Smooth muscle cell (in vitro differentiated cells): ENCODE data around the gene WNT9A. TPM values are rescaled to one million over a fixed set of nuclear protein-coding genes. Genes with fewer than 3 reads are reported as not detected.

Experiments used
- DNase-seq: peaks from one replicate; lab custom pipeline; 2025; ENCODE audit not compliant: unreplicated experiment; lab: John Stamatoyannopoulos, UW
- H2AFZ ChIP-seq: fragments of 200-600 bp; sonication (generic); 2 replicates; pipeline ENCODE4 v1.6.0; 2016; ENCODE audit warnings: antibody characterized with exemption, low read depth, mild to moderate bottlenecking
- H3F3A ChIP-seq: fragments of 200-600 bp; sonication (generic); 2 replicates; pipeline ENCODE4 v1.6.0; 2017; ENCODE audit warnings: antibody characterized with exemption, low read depth
- H3K27ac ChIP-seq: fragments of 200-600 bp; sonication (generic); 2 replicates; pipeline ENCODE4 v1.5.1; 2016; ENCODE audit warnings: low read depth, mild to moderate bottlenecking
- H3K27me3 ChIP-seq: fragments of 200-600 bp; sonication (generic); 2 replicates; pipeline ENCODE4 v1.6.1; 2016; ENCODE audit warnings: low read depth, mild to moderate bottlenecking
- H3K36me3 ChIP-seq: fragments of 200-600 bp; sonication (generic); 2 replicates; pipeline ENCODE4 v1.5.1; 2016; ENCODE audit warnings: low read depth
- H3K4me1 ChIP-seq: fragments of 200-600 bp; sonication (generic); 2 replicates; pipeline ENCODE4 v1.5.1; 2016; ENCODE audit warnings: low read depth
- H3K4me2 ChIP-seq: fragments of 200-600 bp; sonication (generic); 2 replicates; pipeline ENCODE4 v1.6.0; 2016; ENCODE audit warnings: mild to moderate bottlenecking
- H3K4me3 ChIP-seq: fragments of 200-600 bp; sonication (generic); 2 replicates; pipeline ENCODE4 v1.5.1; 2016; ENCODE audit warnings: mild to moderate bottlenecking
- H3K79me2 ChIP-seq: fragments of 200-600 bp; sonication (generic); 2 replicates; pipeline ENCODE4 v1.6.0; 2016; ENCODE audit warnings: low read depth, mild to moderate bottlenecking
- H3K9ac ChIP-seq: fragments of 200-600 bp; sonication (generic); 2 replicates; pipeline ENCODE4 v1.6.0; 2016; ENCODE audit warnings: low read depth
- H3K9me3 ChIP-seq: fragments of 200-600 bp; sonication (generic); replicated peaks from 2 replicates; pipeline ENCODE4 v1.5.1; 2016; ENCODE audit warnings: low read depth
- H4K20me1 ChIP-seq: fragments of 200-600 bp; sonication (generic); 2 replicates; pipeline ENCODE4 v1.6.0; 2016; ENCODE audit warnings: low read depth
- WGBS: methylation state at CpG from one replicate; pipeline ENCODE4 v1.1.7; 2016; ENCODE audit warnings: low lambda C conversion rate; 5-methylcytosine and 5-hydroxymethylcytosine counted together
- polyA plus RNA-seq: library from polyadenylated mRNA; unstranded; fragments of >200 nt; fragmentation: Nextera tagmentation; extraction: Ambion mirVana; gene quantifications from 2 replicates; pipeline ENCODE4 v1.2.1, GENCODE V29; 2016
- total RNA-seq: library from RNA; depleted of rRNA; stranded (reverse); fragments of >200 nt; gene quantifications from 2 replicates; pipeline ENCODE4 v1.2.3, GENCODE V29; 2014
- TF ChIP-seq, protein P1 (sequence below): fragments of 200-600 bp; sonication (generic); IDR thresholded peaks from 2 replicates; pipeline ENCODE4 v1.5.1; 2017; ENCODE audit warnings: borderline replicate concordance, mild to moderate bottlenecking, antibody characterized with exemption; ENCODE audit not compliant: insufficient read depth, poor library complexity, severe bottlenecking

Gene WNT9A
- total and polyA plus RNA-seq, 2 experiments from 2014 or later = 0.03 to 2.6 TPM

DNA sequence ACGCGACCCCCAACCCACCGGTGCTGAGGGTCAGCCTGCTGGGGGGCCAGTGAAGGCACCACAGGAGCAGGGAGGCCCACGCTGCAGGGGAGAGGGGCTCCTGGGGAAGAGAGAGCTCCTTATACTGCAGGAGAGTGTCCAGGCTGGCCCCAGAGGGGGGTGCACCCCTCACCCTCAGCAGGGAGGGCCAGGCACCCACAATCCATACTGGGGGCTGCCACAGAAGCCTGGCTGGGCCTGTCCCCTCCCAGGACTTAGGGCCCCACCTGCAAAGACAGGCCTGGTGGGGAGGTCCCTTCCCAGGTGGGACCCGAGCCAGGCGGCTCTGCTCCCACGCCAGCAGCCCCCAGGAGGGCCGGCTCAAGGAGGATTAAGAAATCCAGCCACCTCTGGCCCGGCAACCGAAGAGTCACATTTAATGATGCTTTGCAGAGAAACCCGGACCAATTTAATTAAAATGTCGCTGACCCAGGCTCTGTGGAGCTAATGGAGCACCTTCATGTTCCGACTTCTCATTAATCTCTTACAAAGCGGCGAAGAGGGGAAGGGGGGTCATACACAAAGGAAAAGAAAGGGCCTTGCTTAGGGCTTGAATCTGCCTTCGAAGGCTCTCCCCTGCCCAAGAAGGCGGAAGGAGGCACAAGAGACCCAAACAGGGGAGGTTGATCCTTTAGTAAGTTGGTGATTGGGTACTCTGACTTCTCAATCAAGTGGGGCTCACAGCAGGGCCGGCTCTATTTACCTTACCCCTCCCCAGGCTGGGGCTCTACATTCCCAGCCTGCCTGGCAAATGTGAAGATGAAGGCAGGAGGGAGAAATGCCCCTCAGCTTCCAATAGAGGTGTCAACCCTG is 25.0 kb downstream of the WNT9A start:
- no peak for DNase-seq
- Histone ChIP-seq H3K4me2 (no peak overlapping the region), H3K79me2 (no peaks in the 10 kb centered on the region), H4K20me1 (no peaks in the 10 kb centered on the region), H2AFZ (no peak overlapping the region), H3K27me3 (no peaks in the 10 kb centered on the region), H3K9me3 (no peaks in the 10 kb centered on the region), H3K27ac (no peak overlapping the region), H3K4me3 (no peak overlapping the region), H3K9ac (no peak overlapping the region), H3K4me1 (peaks cover 13% of the 10 kb centered on the region), H3K36me3 (no peaks in the 10 kb centered on the region), H3F3A (no peaks in the 10 kb centered on the region)
- TF ChIP-seq, protein P1, sequence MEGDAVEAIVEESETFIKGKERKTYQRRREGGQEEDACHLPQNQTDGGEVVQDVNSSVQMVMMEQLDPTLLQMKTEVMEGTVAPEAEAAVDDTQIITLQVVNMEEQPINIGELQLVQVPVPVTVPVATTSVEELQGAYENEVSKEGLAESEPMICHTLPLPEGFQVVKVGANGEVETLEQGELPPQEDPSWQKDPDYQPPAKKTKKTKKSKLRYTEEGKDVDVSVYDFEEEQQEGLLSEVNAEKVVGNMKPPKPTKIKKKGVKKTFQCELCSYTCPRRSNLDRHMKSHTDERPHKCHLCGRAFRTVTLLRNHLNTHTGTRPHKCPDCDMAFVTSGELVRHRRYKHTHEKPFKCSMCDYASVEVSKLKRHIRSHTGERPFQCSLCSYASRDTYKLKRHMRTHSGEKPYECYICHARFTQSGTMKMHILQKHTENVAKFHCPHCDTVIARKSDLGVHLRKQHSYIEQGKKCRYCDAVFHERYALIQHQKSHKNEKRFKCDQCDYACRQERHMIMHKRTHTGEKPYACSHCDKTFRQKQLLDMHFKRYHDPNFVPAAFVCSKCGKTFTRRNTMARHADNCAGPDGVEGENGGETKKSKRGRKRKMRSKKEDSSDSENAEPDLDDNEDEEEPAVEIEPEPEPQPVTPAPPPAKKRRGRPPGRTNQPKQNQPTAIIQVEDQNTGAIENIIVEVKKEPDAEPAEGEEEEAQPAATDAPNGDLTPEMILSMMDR = no peak
- 90% methylated on average over 18 of the region's 18 CpGs for WGBS

DNA sequence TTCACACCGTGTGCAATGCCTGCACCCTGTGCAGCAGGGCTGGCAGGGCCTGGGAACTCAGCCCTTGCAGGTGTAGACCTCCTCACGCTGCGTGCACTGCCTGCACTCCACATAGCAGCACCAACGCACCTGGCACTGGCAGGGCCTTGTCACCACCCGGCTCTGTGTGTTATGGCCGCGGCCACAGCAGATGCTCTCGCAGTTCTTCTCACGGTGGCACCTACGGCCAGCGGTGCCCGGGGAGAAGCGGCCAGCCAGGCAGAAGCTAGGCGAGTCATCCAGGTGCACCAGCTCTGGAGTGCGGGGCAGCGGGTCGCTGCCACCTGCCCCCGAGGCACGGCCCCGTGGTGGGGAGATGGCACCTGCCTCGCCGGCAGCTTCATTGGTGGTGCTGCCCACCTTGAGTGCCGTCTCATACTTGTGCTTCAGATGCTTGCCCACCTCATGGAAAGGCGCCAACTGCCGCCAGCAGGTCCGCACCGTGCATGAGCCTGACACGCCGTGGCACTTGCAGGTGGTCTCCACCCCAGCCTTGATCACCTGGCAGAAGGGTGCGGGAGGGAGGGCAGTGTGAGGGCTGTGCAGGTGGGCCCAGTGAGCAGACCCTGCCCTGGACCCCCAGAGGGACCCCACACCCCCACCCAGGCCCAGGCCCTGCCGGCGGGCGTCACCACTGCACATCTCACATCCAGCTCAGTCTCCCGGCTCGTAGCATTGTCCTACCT is 26.1 kb downstream of the WNT9A start:
- H3K4me3 ChIP-seq = no peak overlapping the region
- DNase-seq = no peak
- H3K4me2 ChIP-seq = no peak overlapping the region
- no peak overlapping the region for H2AFZ ChIP-seq
- no peaks in the 10 kb centered on the region for H4K20me1 ChIP-seq
- H3K36me3 ChIP-seq = no peaks in the 10 kb centered on the region
- H3K27ac ChIP-seq = no peak overlapping the region
- no peaks in the 10 kb centered on the region for H3F3A ChIP-seq
- H3K4me1 ChIP-seq = peaks cover 23% of the 10 kb centered on the region
- H3K9me3 ChIP-seq = no peaks in the 10 kb centered on the region
- H3K9ac ChIP-seq = no peak overlapping the region
- TF ChIP-seq, protein P1 = no peak
- no peaks in the 10 kb centered on the region for H3K79me2 ChIP-seq
- H3K27me3 ChIP-seq = no peaks in the 10 kb centered on the region
- WGBS = 96% methylated on average over 32 of the region's 35 CpGs

- H3K4me1 ChIP-seq = peaks cover 23% of the 10 kb centered on the region
- DNase-seq = no peak
- H3K36me3 ChIP-seq = no peaks in the 10 kb centered on the region
- H3K27ac ChIP-seq = no peak overlapping the region
- no peaks in the 10 kb centered on the region for H4K20me1 ChIP-seq
- no peak overlapping the region for H2AFZ ChIP-seq
- no peak overlapping the region for H3K9ac ChIP-seq
- H3F3A ChIP-seq = no peaks in the 10 kb centered on the region
- 93% methylated on average over 8 of the region's 8 CpGs for WGBS
- no peaks in the 10 kb centered on the region for H3K27me3 ChIP-seq
- no peaks in the 10 kb centered on the region for H3K79me2 ChIP-seq
- TF ChIP-seq, protein P1 = no peak
- no peaks in the 10 kb centered on the region for H3K9me3 ChIP-seq
- H3K4me3 ChIP-seq = no peak overlapping the region
- H3K4me2 ChIP-seq = no peak overlapping the region
Observed at GRCh38 chr1:227920896-227921295, 26.8 kb downstream of the WNT9A start.
